ENCODE data around the gene PRRC2A. TPM values are rescaled to one million over a fixed set of nuclear protein-coding genes. Genes with fewer than 3 reads are reported as not detected.
A peak's percentile ranks its signal among the peaks of the same experiment; 100 is the strongest.

PRRC2A gene
- total RNA-seq, 4 donors from 2014 or later = 100 to 163 (median 113) TPM

DNA sequence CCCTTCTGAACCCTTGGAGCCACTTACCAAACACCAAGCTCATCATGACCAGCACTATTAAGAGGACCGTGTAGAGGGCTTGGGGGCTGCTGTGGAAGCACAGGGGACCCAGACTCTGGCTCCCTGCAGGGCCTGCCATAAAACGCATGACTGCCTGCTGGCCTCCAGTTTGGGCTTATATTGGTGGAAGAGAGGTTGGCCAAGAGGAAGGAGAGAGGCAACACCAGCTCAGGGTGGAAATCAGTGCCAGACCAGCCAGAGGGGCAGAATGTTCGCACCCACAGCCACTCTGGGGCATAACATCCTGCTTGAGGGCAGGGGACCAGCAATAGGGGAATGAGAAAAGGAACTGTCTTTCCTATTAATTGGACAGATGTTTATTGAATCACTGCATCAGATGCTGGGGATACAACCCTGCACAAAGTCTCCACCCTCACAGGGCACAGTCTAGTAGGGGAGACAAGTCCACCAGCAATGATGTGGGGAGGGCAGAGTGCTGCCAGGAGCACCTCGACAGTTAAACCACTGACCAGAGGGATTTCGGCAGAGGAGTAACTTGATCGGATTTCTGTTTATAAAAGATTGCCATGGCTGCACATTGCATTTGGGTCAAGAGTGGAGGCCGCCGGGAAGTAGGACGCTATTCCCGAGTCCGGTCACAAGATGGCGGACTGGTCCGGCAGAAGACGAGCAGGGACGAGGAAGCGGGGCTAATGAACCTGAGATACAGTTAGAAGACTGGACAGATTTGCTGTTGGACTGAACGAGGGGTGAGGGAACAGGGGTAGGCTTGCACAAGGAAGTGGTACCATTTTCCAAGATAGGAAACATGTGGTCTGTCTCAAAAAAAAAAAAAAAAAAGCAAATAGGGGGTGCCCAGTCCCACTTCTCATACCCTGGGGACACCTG, 60.0 kb downstream of the PRRC2A start, which contains the start of gene LY6G5C:
LY6G5C (minus strand) TSS at position 842 of the 909 bp plus-strand sequence; CDS start at position 148, 694 bp downstream.
- Histone ChIP-seq H3K4me1 (peaks cover 21% of the 10 kb centered on the region), H3K27ac (peak within 1 kb of the TSS; percentile 48), H3K36me3 (no peaks in the 10 kb centered on the region), H3K4me3 (peak within 1 kb of the TSS; percentile 56), H3K27me3 (no peaks in the 10 kb centered on the region), H3K9me3 (no peaks in the 10 kb centered on the region)
- DNase-seq (ENCODE audit: low spot score in 2 of 2) = peak; percentile 90 to 93
- 5% methylated on average over 16 of the region's 17 CpGs for WGBS
- TF ChIP-seq POLR2AphosphoS5 (IDR thresholded peaks at IDR 0.05) (peak in 1 of 3 donors; percentile 74), POLR2A (IDR thresholded peaks at IDR 0.05) (no peak)
- TF ChIP-seq, protein P1, sequence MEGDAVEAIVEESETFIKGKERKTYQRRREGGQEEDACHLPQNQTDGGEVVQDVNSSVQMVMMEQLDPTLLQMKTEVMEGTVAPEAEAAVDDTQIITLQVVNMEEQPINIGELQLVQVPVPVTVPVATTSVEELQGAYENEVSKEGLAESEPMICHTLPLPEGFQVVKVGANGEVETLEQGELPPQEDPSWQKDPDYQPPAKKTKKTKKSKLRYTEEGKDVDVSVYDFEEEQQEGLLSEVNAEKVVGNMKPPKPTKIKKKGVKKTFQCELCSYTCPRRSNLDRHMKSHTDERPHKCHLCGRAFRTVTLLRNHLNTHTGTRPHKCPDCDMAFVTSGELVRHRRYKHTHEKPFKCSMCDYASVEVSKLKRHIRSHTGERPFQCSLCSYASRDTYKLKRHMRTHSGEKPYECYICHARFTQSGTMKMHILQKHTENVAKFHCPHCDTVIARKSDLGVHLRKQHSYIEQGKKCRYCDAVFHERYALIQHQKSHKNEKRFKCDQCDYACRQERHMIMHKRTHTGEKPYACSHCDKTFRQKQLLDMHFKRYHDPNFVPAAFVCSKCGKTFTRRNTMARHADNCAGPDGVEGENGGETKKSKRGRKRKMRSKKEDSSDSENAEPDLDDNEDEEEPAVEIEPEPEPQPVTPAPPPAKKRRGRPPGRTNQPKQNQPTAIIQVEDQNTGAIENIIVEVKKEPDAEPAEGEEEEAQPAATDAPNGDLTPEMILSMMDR (IDR thresholded peaks at IDR 0.05) = peak; percentile 60 to 63

DNA sequence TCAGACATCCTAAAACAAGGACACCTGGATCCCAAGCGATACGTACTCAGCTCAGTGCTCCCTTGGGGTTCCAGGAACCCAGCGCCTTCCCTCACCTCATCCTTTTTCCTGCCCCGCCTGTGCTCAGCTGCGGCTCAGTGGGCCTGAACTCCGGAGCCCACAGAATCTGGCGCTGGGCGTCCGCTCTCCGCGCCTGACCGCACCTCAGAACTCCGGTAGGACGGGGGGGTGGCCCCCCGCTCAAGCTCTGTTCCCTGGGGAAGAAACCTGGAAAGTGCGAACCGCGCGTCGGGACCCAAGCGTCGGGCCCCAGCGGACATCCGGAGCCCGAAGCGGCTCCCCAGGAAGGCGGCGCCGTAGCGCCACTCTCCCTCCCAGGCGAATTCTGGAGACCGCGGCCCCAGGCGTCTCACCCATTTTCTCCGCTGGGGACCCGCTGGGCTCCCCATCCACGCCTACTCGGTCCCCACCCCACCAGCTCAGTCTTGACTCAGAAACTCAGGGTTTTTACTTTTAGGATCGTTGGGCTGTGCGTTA, 60.7 kb downstream of the PRRC2A start:
- 1% methylated on average over 40 of the region's 40 CpGs for WGBS
- H3K4me1 ChIP-seq = peaks cover 21% of the 10 kb centered on the region
- peak overlapping the region; percentile 48 for H3K27ac ChIP-seq
- H3K9me3 ChIP-seq = no peaks in the 10 kb centered on the region
- no peak for DNase-seq (ENCODE audit: low spot score in 2 of 2)
- no peaks in the 10 kb centered on the region for H3K27me3 ChIP-seq
- peaks cover 7% of the 10 kb centered on the region for H3K36me3 ChIP-seq
- TF ChIP-seq, protein P1 (IDR thresholded peaks at IDR 0.05) = peak in 1 of 2 donors; percentile 14
- TF ChIP-seq POLR2AphosphoS5 (IDR thresholded peaks at IDR 0.05) = no peak
- no peak for TF ChIP-seq EP300 (IDR thresholded peaks at IDR 0.05)
- peak overlapping the region; percentile 56 for H3K4me3 ChIP-seq

DNA sequence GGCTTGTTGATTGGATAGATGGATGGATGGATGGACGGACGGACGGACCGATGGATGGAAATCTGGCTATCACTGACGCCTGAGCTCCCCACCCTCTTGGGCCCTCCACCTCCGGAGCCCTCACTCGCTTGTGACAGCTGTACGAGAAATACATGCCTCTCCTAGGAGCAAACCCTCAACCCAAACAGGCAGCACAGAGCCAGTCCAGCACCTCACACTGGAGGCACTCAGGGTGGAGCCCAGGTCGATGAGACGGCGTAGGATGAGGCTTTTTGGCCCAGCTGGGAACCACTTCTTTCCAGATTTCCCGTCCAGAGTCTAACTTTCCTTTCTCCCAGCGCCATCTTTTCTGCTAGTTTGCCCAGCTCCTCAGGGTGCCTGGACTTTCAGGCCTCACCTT, 63.1 kb downstream of the PRRC2A start:
- Histone ChIP-seq H3K9me3 (no peaks in the 10 kb centered on the region), H3K27ac (no peak overlapping the region), H3K4me1 (peaks cover 21% of the 10 kb centered on the region), H3K36me3 (peaks cover 31% of the 10 kb centered on the region), H3K27me3 (no peaks in the 10 kb centered on the region), H3K4me3 (no peak overlapping the region)
- 82% methylated on average over 13 of the region's 13 CpGs for WGBS
- TF ChIP-seq, protein P1 (IDR thresholded peaks at IDR 0.05) = no peak
- TF ChIP-seq EP300 (IDR thresholded peaks at IDR 0.05) (no peak), POLR2AphosphoS5 (IDR thresholded peaks at IDR 0.05) (no peak), POLR2A (IDR thresholded peaks at IDR 0.05) (no peak)
- no peak for DNase-seq (ENCODE audit: low spot score in 2 of 2)

DNA sequence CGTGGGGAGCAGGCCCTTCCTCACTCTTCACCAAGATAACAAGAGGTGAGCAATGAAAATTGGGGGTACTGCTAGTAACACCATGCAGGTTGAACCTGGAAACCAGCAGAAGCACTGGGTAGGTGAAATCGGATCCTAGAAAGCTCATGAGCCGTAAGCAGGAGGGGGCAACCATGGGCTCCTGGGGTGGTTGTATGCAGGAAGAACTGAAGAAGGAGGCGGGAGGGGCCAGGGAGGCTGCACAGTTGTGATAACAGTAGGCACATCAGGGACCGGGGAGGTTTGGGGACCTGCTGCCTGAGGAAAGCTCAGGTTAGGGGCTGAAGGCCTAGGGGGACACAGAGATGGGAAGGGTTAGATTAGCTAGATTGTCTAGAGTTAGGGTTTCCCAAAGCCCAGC, 66.0 kb downstream of the PRRC2A start:
- H3K9me3 ChIP-seq = no peaks in the 10 kb centered on the region
- no peak overlapping the region for H3K4me3 ChIP-seq
- DNase-seq (ENCODE audit: low spot score in 2 of 2) = no peak
- H3K4me1 ChIP-seq = peaks cover 9% of the 10 kb centered on the region
- no peak overlapping the region for H3K27ac ChIP-seq
- H3K27me3 ChIP-seq = no peaks in the 10 kb centered on the region
- H3K36me3 ChIP-seq = peaks cover 60% of the 10 kb centered on the region
- 86% methylated on average over 5 of the region's 5 CpGs for WGBS
- TF ChIP-seq POLR2AphosphoS5 (IDR thresholded peaks at IDR 0.05) = no peak
- TF ChIP-seq, protein P1 (IDR thresholded peaks at IDR 0.05) = no peak
- no peak for TF ChIP-seq EP300 (IDR thresholded peaks at IDR 0.05)
- TF ChIP-seq POLR2A (IDR thresholded peaks at IDR 0.05) = no peak

DNA sequence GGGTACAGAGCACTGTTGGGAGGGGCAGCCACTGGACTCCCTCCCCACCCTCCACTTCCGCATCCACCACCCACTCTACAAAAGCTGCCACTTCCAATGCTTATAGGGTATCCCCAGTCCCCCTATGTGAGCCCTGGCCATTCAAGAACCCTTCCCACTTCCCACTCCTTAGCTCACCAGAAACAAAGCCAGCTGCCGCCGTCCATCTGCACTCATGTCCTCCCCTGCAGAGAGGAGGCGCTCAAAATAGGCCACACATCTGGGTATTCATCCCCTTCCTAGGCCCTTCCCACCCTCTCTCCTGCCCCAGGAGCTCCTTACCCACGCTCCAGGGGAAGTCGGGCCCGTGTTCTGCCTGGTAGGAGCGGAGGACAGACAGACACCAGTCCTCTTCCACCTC, 66.8 kb downstream of the PRRC2A start:
- H3K36me3 ChIP-seq = peaks cover 68% of the 10 kb centered on the region
- WGBS = 93% methylated on average over 8 of the region's 8 CpGs

More for the DNA sequence above, 66.8 kb downstream of the PRRC2A start:
- Histone ChIP-seq H3K9me3 (no peaks in the 10 kb centered on the region), H3K27ac (no peak overlapping the region), H3K4me1 (peaks cover 6% of the 10 kb centered on the region), H3K4me3 (no peak overlapping the region), H3K27me3 (no peaks in the 10 kb centered on the region)
- no peak for TF ChIP-seq POLR2AphosphoS5 (IDR thresholded peaks at IDR 0.05)
- TF ChIP-seq, protein P1 (IDR thresholded peaks at IDR 0.05) = no peak
- TF ChIP-seq POLR2A (IDR thresholded peaks at IDR 0.05) = no peak
- no peak for TF ChIP-seq EP300 (IDR thresholded peaks at IDR 0.05)
- no peak for DNase-seq (ENCODE audit: low spot score in 2 of 2)

All from suprapubic skin (tissue), 4 donors.